Smooth muscle cell (in vitro differentiated cells): ENCODE data around the gene PLCH2. TPM values are rescaled to one million over a fixed set of nuclear protein-coding genes. Genes with fewer than 3 reads are reported as not detected.

Experiments used
- DNase-seq: peaks from one replicate; lab custom pipeline; 2025; ENCODE audit not compliant: unreplicated experiment; lab: John Stamatoyannopoulos, UW
- H2AFZ ChIP-seq: fragments of 200-600 bp; sonication (generic); 2 replicates; pipeline ENCODE4 v1.6.0; 2016; ENCODE audit warnings: antibody characterized with exemption, low read depth, mild to moderate bottlenecking
- H3F3A ChIP-seq: fragments of 200-600 bp; sonication (generic); 2 replicates; pipeline ENCODE4 v1.6.0; 2017; ENCODE audit warnings: antibody characterized with exemption, low read depth
- H3K27ac ChIP-seq: fragments of 200-600 bp; sonication (generic); 2 replicates; pipeline ENCODE4 v1.5.1; 2016; ENCODE audit warnings: low read depth, mild to moderate bottlenecking
- H3K27me3 ChIP-seq: fragments of 200-600 bp; sonication (generic); 2 replicates; pipeline ENCODE4 v1.6.1; 2016; ENCODE audit warnings: low read depth, mild to moderate bottlenecking
- H3K36me3 ChIP-seq: fragments of 200-600 bp; sonication (generic); 2 replicates; pipeline ENCODE4 v1.5.1; 2016; ENCODE audit warnings: low read depth
- H3K4me1 ChIP-seq: fragments of 200-600 bp; sonication (generic); 2 replicates; pipeline ENCODE4 v1.5.1; 2016; ENCODE audit warnings: low read depth
- H3K4me2 ChIP-seq: fragments of 200-600 bp; sonication (generic); 2 replicates; pipeline ENCODE4 v1.6.0; 2016; ENCODE audit warnings: mild to moderate bottlenecking
- H3K4me3 ChIP-seq: fragments of 200-600 bp; sonication (generic); 2 replicates; pipeline ENCODE4 v1.5.1; 2016; ENCODE audit warnings: mild to moderate bottlenecking
- H3K79me2 ChIP-seq: fragments of 200-600 bp; sonication (generic); 2 replicates; pipeline ENCODE4 v1.6.0; 2016; ENCODE audit warnings: low read depth, mild to moderate bottlenecking
- H3K9ac ChIP-seq: fragments of 200-600 bp; sonication (generic); 2 replicates; pipeline ENCODE4 v1.6.0; 2016; ENCODE audit warnings: low read depth
- H3K9me3 ChIP-seq: fragments of 200-600 bp; sonication (generic); replicated peaks from 2 replicates; pipeline ENCODE4 v1.5.1; 2016; ENCODE audit warnings: low read depth
- H4K20me1 ChIP-seq: fragments of 200-600 bp; sonication (generic); 2 replicates; pipeline ENCODE4 v1.6.0; 2016; ENCODE audit warnings: low read depth
- CTCF ChIP-seq: fragments of 200-600 bp; sonication (generic); IDR thresholded peaks from 2 replicates; pipeline ENCODE4 v1.5.1; 2017; ENCODE audit warnings: borderline replicate concordance, mild to moderate bottlenecking, antibody characterized with exemption; ENCODE audit not compliant: insufficient read depth, poor library complexity, severe bottlenecking
- WGBS: methylation state at CpG from one replicate; pipeline ENCODE4 v1.1.7; 2016; ENCODE audit warnings: low lambda C conversion rate; 5-methylcytosine and 5-hydroxymethylcytosine counted together
- polyA plus RNA-seq: library from polyadenylated mRNA; unstranded; fragments of >200 nt; fragmentation: Nextera tagmentation; extraction: Ambion mirVana; gene quantifications from 2 replicates; pipeline ENCODE4 v1.2.1, GENCODE V29; 2016
- total RNA-seq: library from RNA; depleted of rRNA; stranded (reverse); fragments of >200 nt; gene quantifications from 2 replicates; pipeline ENCODE4 v1.2.3, GENCODE V29; 2014

Gene PLCH2
- total and polyA plus RNA-seq, 2 experiments from 2014 or later = 0.09 to 0.13 TPM

GRCh38 chr1:2459757-2460156, 16.3 kb upstream of the PLCH2 start:
- Histone ChIP-seq H3K27me3 (no peaks in the 10 kb centered on the region), H3K4me3 (no peak overlapping the region), H4K20me1 (no peaks in the 10 kb centered on the region), H3F3A (no peaks in the 10 kb centered on the region), H2AFZ (no peak overlapping the region), H3K79me2 (no peaks in the 10 kb centered on the region), H3K9ac (no peak overlapping the region), H3K27ac (no peak overlapping the region), H3K4me2 (no peak overlapping the region), H3K36me3 (no peaks in the 10 kb centered on the region), H3K9me3 (no peaks in the 10 kb centered on the region), H3K4me1 (no peaks in the 10 kb centered on the region)
- TF ChIP-seq CTCF = no peak
- DNase-seq = no peak
- WGBS = 85% methylated on average over 23 of the region's 23 CpGs

GRCh38 chr1:2460203-2460602, 15.9 kb upstream of the PLCH2 start:
- Histone ChIP-seq H3K27ac (no peak overlapping the region), H2AFZ (no peak overlapping the region), H4K20me1 (no peaks in the 10 kb centered on the region), H3K4me2 (no peak overlapping the region), H3F3A (no peaks in the 10 kb centered on the region), H3K9me3 (no peaks in the 10 kb centered on the region), H3K4me3 (no peak overlapping the region), H3K36me3 (no peaks in the 10 kb centered on the region), H3K9ac (no peak overlapping the region), H3K27me3 (no peaks in the 10 kb centered on the region), H3K79me2 (no peaks in the 10 kb centered on the region), H3K4me1 (no peaks in the 10 kb centered on the region)
- DNase-seq = no peak
- WGBS = 90% methylated on average over 8 of the region's 8 CpGs
- TF ChIP-seq CTCF = no peak

GRCh38 chr1:2460996-2461751, 14.9 kb upstream of the PLCH2 start:
- 88% methylated on average over 18 of the region's 18 CpGs for WGBS
- H3K4me3 ChIP-seq = no peak overlapping the region
- no peak overlapping the region for H3K27ac ChIP-seq
- H3K4me1 ChIP-seq = no peaks in the 10 kb centered on the region
- H3K9ac ChIP-seq = no peak overlapping the region
- H3K36me3 ChIP-seq = no peaks in the 10 kb centered on the region
- DNase-seq = no peak
- no peaks in the 10 kb centered on the region for H3F3A ChIP-seq
- no peaks in the 10 kb centered on the region for H3K79me2 ChIP-seq
- no peaks in the 10 kb centered on the region for H3K27me3 ChIP-seq
- no peaks in the 10 kb centered on the region for H3K9me3 ChIP-seq
- no peak overlapping the region for H2AFZ ChIP-seq
- H3K4me2 ChIP-seq = no peak overlapping the region
- H4K20me1 ChIP-seq = no peaks in the 10 kb centered on the region
- no peak for TF ChIP-seq CTCF

GRCh38 chr1:2462819-2463218, 13.3 kb upstream of the PLCH2 start:
- no peaks in the 10 kb centered on the region for H3K79me2 ChIP-seq
- H4K20me1 ChIP-seq = no peaks in the 10 kb centered on the region
- H3K4me2 ChIP-seq = no peak overlapping the region
- H3K9me3 ChIP-seq = no peaks in the 10 kb centered on the region
- TF ChIP-seq CTCF = no peak
- H3F3A ChIP-seq = no peaks in the 10 kb centered on the region
- no peaks in the 10 kb centered on the region for H3K36me3 ChIP-seq
- no peak overlapping the region for H2AFZ ChIP-seq
- H3K4me3 ChIP-seq = no peak overlapping the region
- no peaks in the 10 kb centered on the region for H3K4me1 ChIP-seq
- no peaks in the 10 kb centered on the region for H3K27me3 ChIP-seq
- no peak for DNase-seq
- H3K27ac ChIP-seq = no peak overlapping the region
- no peak overlapping the region for H3K9ac ChIP-seq
- WGBS = 54% methylated on average over 15 of the region's 15 CpGs
